HG02763 (cell line): ENCODE results near the gene SKOR2.
"Not testable (repeated sequence)": the region's sequence is repeated elsewhere in the genome, so short reads cannot be mapped to it uniquely, and the experiment has no call there.

ENCODE experiments used
- ATAC-seq: cut with Tn5 transposase; IDR thresholded peaks from one replicate; pipeline ENCODE4 v1.9.1; 2021; ENCODE audit warnings: mild to moderate bottlenecking, moderate library complexity; ENCODE audit not compliant: unreplicated experiment

Gene SKOR2

GRCh38 chr18:47204908-47205522 is 46.4 kb downstream of the SKOR2 start:
- no peak for ATAC-seq

GRCh38 chr18:47203626-47204464 is 47.6 kb downstream of the SKOR2 start:
- ATAC-seq = no peak

GRCh38 chr18:47195961-47196360 is 55.5 kb downstream of the SKOR2 start:
- not testable (repeated sequence) for ATAC-seq

GRCh38 chr18:47191961-47192360 is 59.5 kb downstream of the SKOR2 start:
- no peak for ATAC-seq

GRCh38 chr18:47187721-47188120 is 63.7 kb downstream of the SKOR2 start:
- no peak for ATAC-seq

GRCh38 chr18:47184419-47185050 is 66.9 kb downstream of the SKOR2 start:
- ATAC-seq = no peak

GRCh38 chr18:47182156-47182555 is 69.3 kb downstream of the SKOR2 start:
- not testable (repeated sequence) for ATAC-seq

GRCh38 chr18:47180765-47181164 is 70.7 kb downstream of the SKOR2 start:
- ATAC-seq = no peak

- no peak for ATAC-seq
These were observed 71.9 kb downstream of the SKOR2 start for GRCh38 chr18:47179520-47179919.

GRCh38 chr18:47175898-47176575 is 75.4 kb downstream of the SKOR2 start, which contains the start of gene IER3IP1:
Gene IER3IP1, minus strand, starts transcription at chr18:47176364. Its CDS starts 87 bp downstream, at chr18:47176277.
- ATAC-seq = peak; percentile 87

GRCh38 chr18:47175283-47175897 is 76.1 kb downstream of the SKOR2 start:
- ATAC-seq = no peak

GRCh38 chr18:47174545-47175116 is 76.8 kb downstream of the SKOR2 start:
- no peak for ATAC-seq

GRCh38 chr18:47172476-47172875 is 79.0 kb downstream of the SKOR2 start:
- no peak for ATAC-seq

- ATAC-seq = no peak
These were observed 82.5 kb downstream of the SKOR2 start for GRCh38 chr18:47168913-47169312.

GRCh38 chr18:47168509-47168908 is 83.0 kb downstream of the SKOR2 start:
- ATAC-seq = no peak

GRCh38 chr18:47166294-47166693 is 85.2 kb downstream of the SKOR2 start:
- no peak for ATAC-seq

GRCh38 chr18:47163241-47163640 is 88.2 kb downstream of the SKOR2 start:
- peak; percentile 72 for ATAC-seq

GRCh38 chr18:47160256-47160655 is 91.2 kb downstream of the SKOR2 start:
- ATAC-seq = no peak

- ATAC-seq = not testable (repeated sequence)
These were observed 93.1 kb downstream of the SKOR2 start for GRCh38 chr18:47158404-47158803.
